Small intestine (tissue), 7 donors: ENCODE results near the gene IL12RB1. TPM values are rescaled to one million over a fixed set of nuclear protein-coding genes. Genes with fewer than 3 reads are reported as not detected.

ENCODE experiments used
- DNase-seq, 2 donors: peaks; one replicate each; pipeline versions ENCODE4 v3.0.0 to v3.0.0-alpha.2; 2013
- FAIRE-seq: peaks from 2 replicates; lab custom pipeline; 2012; peaks lifted over from hg19 to GRCh38; lab: Jason Lieb, UNC
- H3K27ac ChIP-seq, 3 donors: one replicate each; pipeline ENCODE4 v1.5.1; 2013; ENCODE audit warnings: low read length in 2 of 3, mild to moderate bottlenecking in 2 of 3, control low read depth in 1 of 3, inconsistent platforms in 1 of 3, low read depth in 1 of 3, moderate library complexity in 1 of 3
- H3K27me3 ChIP-seq, 3 donors: one replicate each; pipeline ENCODE4 v1.6.1; 2013; ENCODE audit warnings: low read length in 3 of 3, inconsistent platforms in 1 of 3; ENCODE audit not compliant: control insufficient read depth in 3 of 3, insufficient read depth in 3 of 3
- H3K36me3 ChIP-seq, 3 donors: one replicate each; pipeline ENCODE4 v1.6.1; 2013; ENCODE audit warnings: low read length in 3 of 3, inconsistent platforms in 1 of 3, low read depth in 1 of 3, mild to moderate bottlenecking in 1 of 3, moderate library complexity in 1 of 3; ENCODE audit not compliant: control insufficient read depth in 3 of 3, insufficient read depth in 2 of 3
- H3K4me1 ChIP-seq, 3 donors: one replicate each; pipeline ENCODE4 v1.6.1; 2013; ENCODE audit warnings: low read length in 2 of 3, inconsistent platforms in 1 of 3, low read depth in 1 of 3, mild to moderate bottlenecking in 1 of 3, moderate library complexity in 1 of 3; ENCODE audit not compliant: control insufficient read depth in 3 of 3, insufficient read depth in 2 of 3
- H3K4me3 ChIP-seq, 3 donors: one replicate each; pipeline ENCODE4 v1.5.1; 2013; ENCODE audit warnings: low read length in 3 of 3, control low read depth in 1 of 3, inconsistent platforms in 1 of 3, low read depth in 1 of 3, mild to moderate bottlenecking in 1 of 3, moderate library complexity in 1 of 3
- H3K9me3 ChIP-seq, 2 donors: one replicate each; pipeline ENCODE4 v1.6.1; 2013; ENCODE audit warnings: low read depth in 1 of 2, low read length in 1 of 2; ENCODE audit not compliant: control insufficient read depth in 2 of 2, insufficient read depth in 1 of 2
- WGBS, 3 donors: extraction: QIAGEN DNeasy Blood & Tissue Kit; methylation state at CpG; one replicate each; pipeline ENCODE4 v1.1.7; 2013; 5-methylcytosine and 5-hydroxymethylcytosine counted together
- polyA plus RNA-seq, 4 donors: library from polyadenylated mRNA; stranded (reverse) in 3 of 4; unstranded in 1 of 4; fragments of 200-250 nt in 3 of 4; fragments of 120-200 nt in 1 of 4; gene quantifications; one replicate each; pipeline versions ENCODE4 v1.2.1 to v1.2.3, GENCODE V29; 2013
- donor health status: healthy with polysubstance abuse.
- donor health status: control.
- donor health status: control.
- donor health status: Bipolar disorder and iron deficiency.
- donor health status: healthy.

The IL12RB1 gene
- polyA plus RNA-seq, 4 donors = 0.81 to 2.4 (median 1.3) TPM

- DNase-seq (no peak), FAIRE-seq (no peak)
- no peak overlapping the region for H3K4me3 ChIP-seq
- 87 to 94% (median 90%) methylated on average over 15 of the region's 15 CpGs for WGBS, 3 donors
- H3K9me3 ChIP-seq = no peaks in the 10 kb centered on the region
- no peak overlapping the region for H3K27ac ChIP-seq
- H3K27me3 ChIP-seq = no peaks in the 10 kb centered on the region
- no peaks in the 10 kb centered on the region for H3K36me3 ChIP-seq
- H3K4me1 ChIP-seq = no peaks in the 10 kb centered on the region
Observed at GRCh38 chr19:18069383-18069782, 17.4 kb downstream of the IL12RB1 start.

- DNase-seq = no peak
- Histone ChIP-seq H3K4me3 (no peak overlapping the region), H3K36me3 (no peaks in the 10 kb centered on the region), H3K27ac (no peak overlapping the region), H3K27me3 (peaks cover 0 to 3% (median 0%) of the 10 kb centered on the region in 3 donors), H3K4me1 (no peaks in the 10 kb centered on the region), H3K9me3 (no peaks in the 10 kb centered on the region)
- no peak for FAIRE-seq
- WGBS, 3 donors = 93 to 95% (median 93%) methylated on average over 5 of the region's 5 CpGs
Observed at GRCh38 chr19:18068395-18068794, 18.3 kb downstream of the IL12RB1 start.

GRCh38 chr19:18065173-18065495, 21.6 kb downstream of the IL12RB1 start:
- Histone ChIP-seq H3K36me3 (no peaks in the 10 kb centered on the region), H3K4me1 (no peaks in the 10 kb centered on the region), H3K27ac (no peak overlapping the region), H3K9me3 (peaks cover 0 to 3% of the 10 kb centered on the region in 2 donors), H3K27me3 (peaks cover 0 to 3% (median 0%) of the 10 kb centered on the region in 3 donors), H3K4me3 (no peak overlapping the region)
- WGBS, 3 donors = 87 to 100% (median 93%) methylated on average over 1 of the region's 1 CpG
- FAIRE-seq (no peak), DNase-seq (no peak)

- DNase-seq (no peak), FAIRE-seq (no peak)
- no peaks in the 10 kb centered on the region for H3K36me3 ChIP-seq
- peaks cover 0 to 3% of the 10 kb centered on the region in 2 donors for H3K9me3 ChIP-seq
- no peak overlapping the region for H3K27ac ChIP-seq
- H3K4me1 ChIP-seq = peaks cover 0 to 3% (median 0%) of the 10 kb centered on the region in 3 donors
- WGBS, 3 donors = 64 to 82% (median 65%) methylated on average over 5 of the region's 5 CpGs
- H3K4me3 ChIP-seq = no peak overlapping the region
- H3K27me3 ChIP-seq = peaks cover 0 to 3% (median 0%) of the 10 kb centered on the region in 3 donors
Observed at GRCh38 chr19:18063463-18063862, 23.3 kb downstream of the IL12RB1 start.

GRCh38 chr19:18062028-18062427, 24.7 kb downstream of the IL12RB1 start:
- no peak for FAIRE-seq

GRCh38 chr19:18060472-18060871, 26.3 kb downstream of the IL12RB1 start:
- H3K9me3 ChIP-seq = peaks cover 0 to 3% of the 10 kb centered on the region in 2 donors
- H3K36me3 ChIP-seq = no peaks in the 10 kb centered on the region
- WGBS, 3 donors = 85 to 88% (median 86%) methylated on average over 6 of the region's 6 CpGs
- H3K27me3 ChIP-seq = peaks cover 0 to 3% (median 0%) of the 10 kb centered on the region in 3 donors
- FAIRE-seq (no peak), DNase-seq (no peak)
- H3K4me3 ChIP-seq = no peak overlapping the region
- H3K27ac ChIP-seq = no peak overlapping the region
- peaks cover 0 to 4% (median 0%) of the 10 kb centered on the region in 3 donors for H3K4me1 ChIP-seq

More at GRCh38 chr19:18062028-18062427, 24.7 kb downstream of the IL12RB1 start:
- Histone ChIP-seq H3K27me3 (peaks cover 0 to 3% (median 0%) of the 10 kb centered on the region in 3 donors), H3K9me3 (peaks cover 0 to 3% of the 10 kb centered on the region in 2 donors), H3K27ac (no peak overlapping the region), H3K4me1 (peaks cover 0 to 4% (median 0%) of the 10 kb centered on the region in 3 donors), H3K4me3 (no peak overlapping the region), H3K36me3 (no peaks in the 10 kb centered on the region)
- WGBS, 3 donors = 42 to 63% (median 57%) methylated on average over 8 of the region's 8 CpGs
- no peak for DNase-seq

- Histone ChIP-seq H3K4me3 (no peak overlapping the region), H3K36me3 (no peaks in the 10 kb centered on the region), H3K27ac (no peak overlapping the region), H3K4me1 (peaks cover 0 to 4% (median 0%) of the 10 kb centered on the region in 3 donors), H3K27me3 (peaks cover 0 to 3% (median 0%) of the 10 kb centered on the region in 3 donors), H3K9me3 (peaks cover 0 to 3% of the 10 kb centered on the region in 2 donors)
- 67 to 87% (median 72%) methylated on average over 5 of the region's 5 CpGs for WGBS, 3 donors
- DNase-seq (no peak), FAIRE-seq (no peak)
Observed at GRCh38 chr19:18059902-18060301, 26.8 kb downstream of the IL12RB1 start.

- FAIRE-seq (no peak), DNase-seq (no peak)
- H3K27ac ChIP-seq = no peak overlapping the region
- peaks cover 0 to 3% (median 0%) of the 10 kb centered on the region in 3 donors for H3K27me3 ChIP-seq
- peaks cover 0 to 3% of the 10 kb centered on the region in 2 donors for H3K9me3 ChIP-seq
- no peaks in the 10 kb centered on the region for H3K36me3 ChIP-seq
- 42 to 72% (median 55%) methylated on average over 8 of the region's 8 CpGs for WGBS, 3 donors
- no peak overlapping the region for H3K4me3 ChIP-seq
- peaks cover 0 to 4% (median 0%) of the 10 kb centered on the region in 3 donors for H3K4me1 ChIP-seq
Observed at GRCh38 chr19:18059297-18059696, 27.4 kb downstream of the IL12RB1 start.
